DND-41 (cell line): ENCODE data around the gene PHOSPHO2.

Source experiments
- ATAC-seq: fragments of 200-7000 bp; cut with Tn5 transposase; 3 replicates; pipeline ENCODE4 v1.9.1; 2021; ENCODE audit warnings: low read depth; ENCODE audit not compliant: insufficient read depth
- DNase-seq: peaks from one replicate; pipeline ENCODE4 v3.0.0-alpha.2; 2020
- H2AFZ ChIP-seq: 2 replicates; pipeline ENCODE4 v1.6.0; 2012; ENCODE audit warnings: low read depth, low read length
- H3K27ac ChIP-seq: 2 replicates; pipeline ENCODE4 v1.5.1; 2012; ENCODE audit warnings: low read length, inconsistent platforms
- H3K27me3 ChIP-seq: fragments of 200-600 bp; sonication (generic); 2 replicates; pipeline ENCODE4 v1.6.0; 2012; ENCODE audit warnings: low read length, mild to moderate bottlenecking, inconsistent platforms; ENCODE audit not compliant: insufficient read depth, poor library complexity
- H3K36me3 ChIP-seq: 2 replicates; pipeline ENCODE4 v1.5.1; 2012; ENCODE audit warnings: low read length, inconsistent platforms; ENCODE audit not compliant: insufficient read depth
- H3K4me1 ChIP-seq: 2 replicates; pipeline ENCODE4 v1.5.1; 2012; ENCODE audit warnings: mild to moderate bottlenecking, low read length; ENCODE audit not compliant: insufficient read depth
- H3K4me2 ChIP-seq: 2 replicates; pipeline ENCODE4 v1.6.0; 2012; ENCODE audit warnings: mild to moderate bottlenecking, moderate library complexity, low read length, inconsistent platforms; ENCODE audit not compliant: insufficient read depth
- H3K4me3 ChIP-seq, 2 experiments: fragments of 200-600 bp in 1 of 2; shearing (Covaris generic) in 1 of 2; 2 replicates each; pipeline ENCODE4 v1.5.1; 2012 to 2016; ENCODE audit warnings: inconsistent platforms in 2 of 2, low read length in 2 of 2, mild to moderate bottlenecking in 2 of 2, low read depth in 1 of 2, moderate library complexity in 1 of 2
- H3K79me2 ChIP-seq: 2 replicates; pipeline ENCODE4 v1.6.0; 2012; ENCODE audit warnings: low read length, inconsistent platforms; ENCODE audit not compliant: insufficient read depth
- H3K9ac ChIP-seq: 2 replicates; pipeline ENCODE4 v1.6.0; 2012; ENCODE audit warnings: low read depth, mild to moderate bottlenecking, inconsistent platforms, low read length, moderate library complexity
- H3K9me3 ChIP-seq: 2 replicates; pipeline ENCODE4 v1.5.1; 2012; ENCODE audit warnings: low read length, moderate library complexity, mild to moderate bottlenecking, inconsistent platforms; ENCODE audit not compliant: insufficient read depth, severe bottlenecking
- H4K20me1 ChIP-seq: 2 replicates; pipeline ENCODE4 v1.6.0; 2012; ENCODE audit warnings: low read length; ENCODE audit not compliant: insufficient read depth
- CTCF ChIP-seq: IDR thresholded peaks from 2 replicates; pipeline ENCODE4 v1.5.1; 2012; ENCODE audit warnings: borderline replicate concordance, low read length, moderate library complexity, mild to moderate bottlenecking; ENCODE audit not compliant: poor library complexity, severe bottlenecking; ENCODE audit errors: extremely low read depth
- EZH2 ChIP-seq: IDR thresholded peaks from 3 replicates; pipeline ENCODE4 v1.6.1; 2012; ENCODE audit warnings: borderline replicate concordance, low read depth, mild to moderate bottlenecking, moderate library complexity, low read length, inconsistent platforms; ENCODE audit not compliant: severe bottlenecking

PHOSPHO2 gene

GRCh38 chr2:169653636-169654035, 40.6 kb upstream of the PHOSPHO2 start:
- DNase-seq (no peak), ATAC-seq (no peak)
- Histone ChIP-seq H3K4me1 (no peaks in the 10 kb centered on the region), H3K27ac (no peak overlapping the region), H3K79me2 (no peaks in the 10 kb centered on the region), H3K9me3 (no peaks in the 10 kb centered on the region), H3K27me3 (peaks cover 11% of the 10 kb centered on the region), H3K4me2 (no peak overlapping the region), H3K4me3 (no peak overlapping the region), H2AFZ (no peak overlapping the region), H4K20me1 (no peaks in the 10 kb centered on the region), H3K36me3 (no peaks in the 10 kb centered on the region), H3K9ac (no peak overlapping the region)
- TF ChIP-seq EZH2 (no peak), CTCF (no peak)

DNA sequence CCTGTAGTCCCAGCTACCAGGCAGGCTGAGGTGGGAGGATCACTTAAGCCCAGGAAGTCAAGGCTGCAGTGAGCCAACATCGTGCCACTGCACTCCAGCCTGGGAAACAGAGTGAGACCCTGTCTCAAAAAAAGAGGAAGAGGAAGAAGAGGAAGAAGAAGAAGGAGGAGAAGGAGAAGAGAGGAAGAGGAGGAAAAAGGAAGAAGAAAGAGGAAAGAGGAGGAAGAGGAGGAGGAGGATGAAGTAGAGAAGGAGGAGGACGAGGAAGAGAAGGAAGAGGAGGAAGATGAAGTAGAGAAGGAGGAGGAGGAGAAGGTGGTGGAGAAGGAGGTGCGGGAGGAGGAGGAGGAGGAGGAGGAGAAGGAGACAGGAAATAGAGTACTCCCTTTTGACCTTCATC, 38.1 kb upstream of the PHOSPHO2 start:
- ATAC-seq (no peak), DNase-seq (no peak)
- no peak for TF ChIP-seq CTCF
- Histone ChIP-seq H3K9ac (no peak overlapping the region), H2AFZ (no peak overlapping the region), H3K4me3 (no peak overlapping the region), H3K9me3 (no peaks in the 10 kb centered on the region), H3K4me1 (no peaks in the 10 kb centered on the region), H3K36me3 (no peaks in the 10 kb centered on the region), H3K79me2 (no peaks in the 10 kb centered on the region), H3K27me3 (peaks cover 11% of the 10 kb centered on the region), H4K20me1 (no peaks in the 10 kb centered on the region), H3K27ac (no peak overlapping the region), H3K4me2 (no peak overlapping the region)

GRCh38 chr2:169658877-169659276, 35.4 kb upstream of the PHOSPHO2 start:
- Histone ChIP-seq H3K4me3 (no peak overlapping the region), H3K27me3 (peaks cover 7% of the 10 kb centered on the region), H3K27ac (no peak overlapping the region), H3K9ac (no peak overlapping the region), H4K20me1 (no peaks in the 10 kb centered on the region), H3K79me2 (no peaks in the 10 kb centered on the region), H2AFZ (no peak overlapping the region), H3K9me3 (no peaks in the 10 kb centered on the region), H3K4me1 (no peaks in the 10 kb centered on the region), H3K36me3 (no peaks in the 10 kb centered on the region), H3K4me2 (no peak overlapping the region)
- no peak for ATAC-seq
- DNase-seq, result no peak
- no peak for TF ChIP-seq EZH2
- TF ChIP-seq CTCF, result no peak

- Histone ChIP-seq H3K4me2 (no peak overlapping the region), H3K79me2 (no peaks in the 10 kb centered on the region), H2AFZ (no peak overlapping the region), H3K4me1 (no peaks in the 10 kb centered on the region), H4K20me1 (no peaks in the 10 kb centered on the region), H3K4me3 (no peak overlapping the region), H3K36me3 (no peaks in the 10 kb centered on the region), H3K27ac (no peak overlapping the region), H3K9me3 (no peaks in the 10 kb centered on the region), H3K27me3 (peaks cover 7% of the 10 kb centered on the region), H3K9ac (no peak overlapping the region)
- DNase-seq (no peak), ATAC-seq (no peak)
- TF ChIP-seq EZH2 (no peak), CTCF (no peak)
Observed at GRCh38 chr2:169659320-169659719, 34.9 kb upstream of the PHOSPHO2 start.
